ENCODE measurements around the gene NFKB1. TPM values are rescaled to one million over a fixed set of nuclear protein-coding genes. Genes with fewer than 3 reads are reported as not detected.

Gene NFKB1
- total and polyA plus RNA-seq, 2 donors (not counting 1 experiment from before 2014, with no cell fraction given): 32.0 to 88.1 TPM

- H3K4me1 ChIP-seq (ENCODE audit: control insufficient read depth in 2 of 2, insufficient read depth in 2 of 2, low read length in 2 of 2): peaks cover 10 to 30% of the 10 kb centered on the region in 2 donors
- H3K9ac ChIP-seq (ENCODE audit: low read length): no peak overlapping the region
- no peak overlapping the region for H3K27ac ChIP-seq (ENCODE audit: low read length in 2 of 2)
- WGBS (ENCODE audit: insufficient coverage): 80% methylated on average over 1 of the region's 3 CpGs
- no peaks in the 10 kb centered on the region for H3K27me3 ChIP-seq (replicated peaks in 1 of 4; ENCODE audit: control extremely low read depth in 1 of 4, control insufficient read depth in 3 of 4, insufficient read depth in 4 of 4, low read length in 3 of 4)
- no peak for TF ChIP-seq EZH2 (IDR thresholded peaks at IDR 0.05; ENCODE audit: borderline replicate concordance, insufficient read depth, low read depth, low read length, poor library complexity, severe bottlenecking)
- TF ChIP-seq CTCF (IDR thresholded peaks at IDR 0.05): no peak
- intact Hi-C loops (cut with micrococcal nuclease): no loop called here
- H2AFZ ChIP-seq (ENCODE audit: insufficient read depth, low read depth, low read length, poor library complexity, severe bottlenecking): no peak overlapping the region
- peak; percentile 39 for ATAC-seq (ENCODE audit: low read depth)
- H4K20me1 ChIP-seq (ENCODE audit: control insufficient read depth, insufficient read depth, low read length, poor library complexity, severe bottlenecking): peaks cover 86% of the 10 kb centered on the region
- no peak overlapping the region for H3K4me2 ChIP-seq (replicated peaks; ENCODE audit: low read depth, low read length, poor library complexity, severe bottlenecking)
- peak overlapping the region; percentile 24 for H3K4me3 Mint-ChIP-seq
- no peak for DNase-seq
- H3K27ac Mint-ChIP-seq: no peak overlapping the region
- no peaks in the 10 kb centered on the region for H3K9me3 ChIP-seq (ENCODE audit: control extremely low read depth in 1 of 3, control insufficient read depth in 2 of 3, insufficient read depth in 1 of 3, low read length in 2 of 3)
- POLR2A ChIA-PET: interaction anchor here (0.6 kb wide), 1 partner anchor 39 kb away, joined by 3 read pairs; no protein-coding TSS in a partner anchor
- CTCF ChIA-PET: no interaction called here
- no peaks in the 10 kb centered on the region for H3K27me3 Mint-ChIP-seq
- no peak overlapping the region for H3K4me3 ChIP-seq (ENCODE audit: control extremely low read depth in 1 of 5, extremely low read depth in 1 of 5, insufficient read depth in 1 of 5, low read depth in 2 of 5, low read length in 4 of 5)
- H3K36me3 ChIP-seq (replicated peaks in 1 of 2; ENCODE audit: control extremely low read depth in 1 of 2, control insufficient read depth in 1 of 2, extremely low read depth in 1 of 2, insufficient read depth in 2 of 2, low read length in 1 of 2): peaks cover 3 to 12% of the 10 kb centered on the region in 2 experiments
- no peaks in the 10 kb centered on the region for H3K9me3 Mint-ChIP-seq (ENCODE audit: insufficient read depth)
- H3K4me1 Mint-ChIP-seq: peaks cover 75% of the 10 kb centered on the region
- peaks cover 87% of the 10 kb centered on the region for H3K79me2 ChIP-seq (ENCODE audit: control insufficient read depth, insufficient read depth, low read length)
Measured at GRCh38 chr4:102522031-102522440, 20.9 kb downstream of the NFKB1 start.

- H3K9ac ChIP-seq (ENCODE audit: low read length): no peak overlapping the region
- peaks cover 10 to 25% of the 10 kb centered on the region in 2 donors for H3K4me1 ChIP-seq (ENCODE audit: control insufficient read depth in 2 of 2, insufficient read depth in 2 of 2, low read length in 2 of 2)
- H3K27ac ChIP-seq (ENCODE audit: low read length in 2 of 2): no peak overlapping the region
- H4K20me1 ChIP-seq (ENCODE audit: control insufficient read depth, insufficient read depth, low read length, poor library complexity, severe bottlenecking): peaks cover 87% of the 10 kb centered on the region
- no peak for DNase-seq
- H3K27me3 ChIP-seq (replicated peaks in 1 of 4; ENCODE audit: control extremely low read depth in 1 of 4, control insufficient read depth in 3 of 4, insufficient read depth in 4 of 4, low read length in 3 of 4): no peaks in the 10 kb centered on the region
- CTCF ChIA-PET: interaction anchor here (0.6 kb wide), 1 partner anchor 23 kb away, joined by 3 read pairs; no protein-coding TSS in a partner anchor
- peaks cover 73% of the 10 kb centered on the region for H3K4me1 Mint-ChIP-seq
- intact Hi-C loops (cut with micrococcal nuclease): no loop called here
- no peak for TF ChIP-seq EZH2 (IDR thresholded peaks at IDR 0.05; ENCODE audit: borderline replicate concordance, insufficient read depth, low read depth, low read length, poor library complexity, severe bottlenecking)
- TF ChIP-seq CTCF (IDR thresholded peaks at IDR 0.05): no peak
- POLR2A ChIA-PET: no interaction called here
- H3K79me2 ChIP-seq (ENCODE audit: control insufficient read depth, insufficient read depth, low read length): peaks cover 83% of the 10 kb centered on the region
- no peaks in the 10 kb centered on the region for H3K9me3 ChIP-seq (ENCODE audit: control extremely low read depth in 1 of 3, control insufficient read depth in 2 of 3, insufficient read depth in 1 of 3, low read length in 2 of 3)
- 99% methylated on average over 7 of the region's 7 CpGs for WGBS (ENCODE audit: insufficient coverage)
- no peak overlapping the region for H3K4me3 ChIP-seq (ENCODE audit: control extremely low read depth in 1 of 5, extremely low read depth in 1 of 5, insufficient read depth in 1 of 5, low read depth in 2 of 5, low read length in 4 of 5)
- no peak for ATAC-seq (ENCODE audit: low read depth)
- no peak overlapping the region for H2AFZ ChIP-seq (ENCODE audit: insufficient read depth, low read depth, low read length, poor library complexity, severe bottlenecking)
- no peaks in the 10 kb centered on the region for H3K27me3 Mint-ChIP-seq
- H3K36me3 ChIP-seq (replicated peaks in 1 of 2; ENCODE audit: control extremely low read depth in 1 of 2, control insufficient read depth in 1 of 2, extremely low read depth in 1 of 2, insufficient read depth in 2 of 2, low read length in 1 of 2): peaks cover 5 to 25% of the 10 kb centered on the region in 2 experiments
- no peak overlapping the region for H3K4me2 ChIP-seq (replicated peaks; ENCODE audit: low read depth, low read length, poor library complexity, severe bottlenecking)
- no peaks in the 10 kb centered on the region for H3K9me3 Mint-ChIP-seq (ENCODE audit: insufficient read depth)
- no peak overlapping the region for H3K27ac Mint-ChIP-seq
- H3K4me3 Mint-ChIP-seq: no peak overlapping the region
Measured at GRCh38 chr4:102524691-102525090, 23.5 kb downstream of the NFKB1 start.

Measured in B cell (primary cell).